ENCODE data around the gene UNKL.

UNKL gene

DNA sequence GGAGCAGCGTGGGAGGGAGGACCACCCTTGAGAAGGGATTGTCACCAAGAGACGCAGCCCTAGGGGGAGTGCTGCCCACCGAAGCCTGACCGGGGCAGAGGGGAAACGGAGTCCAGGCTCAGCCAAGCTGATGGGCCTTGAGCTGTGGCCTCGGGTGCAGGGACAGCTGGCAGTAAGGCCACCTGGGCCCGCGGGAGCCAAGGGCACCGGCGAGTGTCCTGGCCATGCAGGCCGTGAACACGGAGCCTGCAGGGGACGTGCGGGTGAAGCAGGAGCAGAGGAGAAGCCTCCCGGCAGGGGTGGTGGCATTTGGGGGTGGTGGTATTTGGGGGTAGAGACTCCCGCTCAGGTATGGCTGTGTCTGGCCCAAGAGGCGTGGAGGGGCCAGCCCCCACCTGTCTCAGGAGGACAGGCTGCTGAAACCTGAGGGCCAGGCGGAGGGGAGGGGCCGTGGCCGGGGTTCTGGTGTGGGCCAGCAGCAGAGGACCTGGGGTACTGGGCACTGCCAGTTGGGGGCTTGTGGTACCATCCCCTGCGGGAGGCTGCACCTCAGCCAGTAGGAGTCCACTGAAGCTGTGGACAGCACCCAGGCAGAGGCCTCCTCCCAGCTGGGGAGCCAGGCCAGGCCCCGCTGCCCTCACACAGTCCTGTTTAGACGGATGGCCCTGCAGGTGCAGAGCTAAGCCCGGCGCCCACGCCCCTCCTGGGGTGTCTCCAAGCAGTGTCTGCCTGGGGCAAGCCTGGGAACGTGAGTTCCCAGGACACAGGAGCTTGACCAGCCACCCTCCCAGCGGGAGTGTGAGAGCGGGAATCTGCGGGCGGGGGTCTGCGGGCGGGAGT, 58.2 kb downstream of the UNKL start:
- Histone ChIP-seq H3K4me1 (ENCODE audit: control insufficient read depth, insufficient read depth, low read length) (peaks cover 5% of the 10 kb centered on the region; the same call in 1 of the 2 replicates), H3K27ac (ENCODE audit: extremely low read depth, low read depth, low read length) (no peak overlapping the region), H3K4me3 (ENCODE audit: low read depth, low read length) (no peak overlapping the region), H3K9me3 (ENCODE audit: control insufficient read depth, insufficient read depth, low read depth, low read length) (no peaks in the 10 kb centered on the region), H3K36me3 (ENCODE audit: control insufficient read depth in 2 of 2, insufficient read depth in 1 of 2, low read length in 2 of 2) (peaks cover 6 to 22% of the 10 kb centered on the region in 2 experiments; a peak in 2 of 3 replicates)
- ChIA-PET POLR2A (no interaction called here), CTCF (no interaction called here)
- TF ChIP-seq REPIN1 (tag by site-specific recombination; IDR thresholded peaks at IDR 0.05; ENCODE audit: low read depth) (no peak), ZNF660 (tag by site-specific recombination; IDR thresholded peaks at IDR 0.05) (no peak), ZNF549 (tag by site-specific recombination; IDR thresholded peaks at IDR 0.05) (no peak), ZNF561 (tag by site-specific recombination; IDR thresholded peaks at IDR 0.05; ENCODE audit: borderline replicate concordance) (no peak)
- TF ChIP-seq, protein P1, sequence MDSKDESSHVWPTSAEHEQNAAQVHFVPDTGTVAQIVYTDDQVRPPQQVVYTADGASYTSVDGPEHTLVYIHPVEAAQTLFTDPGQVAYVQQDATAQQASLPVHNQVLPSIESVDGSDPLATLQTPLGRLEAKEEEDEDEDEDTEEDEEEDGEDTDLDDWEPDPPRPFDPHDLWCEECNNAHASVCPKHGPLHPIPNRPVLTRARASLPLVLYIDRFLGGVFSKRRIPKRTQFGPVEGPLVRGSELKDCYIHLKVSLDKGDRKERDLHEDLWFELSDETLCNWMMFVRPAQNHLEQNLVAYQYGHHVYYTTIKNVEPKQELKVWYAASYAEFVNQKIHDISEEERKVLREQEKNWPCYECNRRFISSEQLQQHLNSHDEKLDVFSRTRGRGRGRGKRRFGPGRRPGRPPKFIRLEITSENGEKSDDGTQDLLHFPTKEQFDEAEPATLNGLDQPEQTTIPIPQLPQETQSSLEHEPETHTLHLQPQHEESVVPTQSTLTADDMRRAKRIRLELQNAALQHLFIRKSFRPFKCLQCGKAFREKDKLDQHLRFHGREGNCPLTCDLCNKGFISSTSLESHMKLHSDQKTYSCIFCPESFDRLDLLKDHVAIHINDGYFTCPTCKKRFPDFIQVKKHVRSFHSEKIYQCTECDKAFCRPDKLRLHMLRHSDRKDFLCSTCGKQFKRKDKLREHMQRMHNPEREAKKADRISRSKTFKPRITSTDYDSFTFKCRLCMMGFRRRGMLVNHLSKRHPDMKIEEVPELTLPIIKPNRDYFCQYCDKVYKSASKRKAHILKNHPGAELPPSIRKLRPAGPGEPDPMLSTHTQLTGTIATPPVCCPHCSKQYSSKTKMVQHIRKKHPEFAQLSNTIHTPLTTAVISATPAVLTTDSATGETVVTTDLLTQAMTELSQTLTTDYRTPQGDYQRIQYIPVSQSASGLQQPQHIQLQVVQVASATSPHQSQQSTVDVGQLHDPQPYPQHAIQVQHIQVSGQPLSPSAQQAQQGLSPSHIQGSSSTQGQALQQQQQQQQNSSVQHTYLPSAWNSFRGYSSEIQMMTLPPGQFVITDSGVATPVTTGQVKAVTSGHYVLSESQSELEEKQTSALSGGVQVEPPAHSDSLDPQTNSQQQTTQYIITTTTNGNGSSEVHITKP (tag by site-specific recombination; IDR thresholded peaks at IDR 0.05): no peak

DNA sequence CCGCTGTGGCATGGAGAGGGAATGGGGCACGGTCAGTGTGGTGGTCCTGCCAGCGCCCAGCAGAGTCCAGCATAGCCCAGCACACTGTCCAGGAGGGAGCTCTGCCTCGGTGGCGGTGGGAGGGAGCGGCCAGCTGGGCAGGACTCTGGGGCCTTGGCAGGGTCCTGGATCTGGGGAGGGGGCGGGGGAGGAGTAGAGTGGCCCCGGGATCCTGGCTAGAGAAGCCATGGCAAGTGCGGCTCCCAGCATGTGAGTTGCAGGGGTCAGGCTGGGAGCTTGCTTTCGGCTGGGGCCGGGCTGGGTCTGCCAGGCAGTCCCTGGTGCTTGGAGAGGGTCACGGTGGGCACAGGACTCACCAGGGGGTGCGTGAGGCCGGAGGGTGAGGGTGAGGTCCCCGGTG, 58.9 kb downstream of the UNKL start:
- H3K4me1 ChIP-seq (ENCODE audit: control insufficient read depth, insufficient read depth, low read length): peaks cover 5% of the 10 kb centered on the region; the same call in 1 of the 2 replicates
- no peak overlapping the region for H3K4me3 ChIP-seq (ENCODE audit: low read depth, low read length)
- H3K27ac ChIP-seq (ENCODE audit: extremely low read depth, low read depth, low read length): no peak overlapping the region
- no peaks in the 10 kb centered on the region for H3K9me3 ChIP-seq (ENCODE audit: control insufficient read depth, insufficient read depth, low read depth, low read length)
- ChIA-PET CTCF (interaction anchor here (0.8 kb wide), 1 partner anchor 8 kb away, joined by 5 read pairs; no protein-coding TSS in a partner anchor), POLR2A (no interaction called here)
- H3K36me3 ChIP-seq (ENCODE audit: control insufficient read depth in 2 of 2, insufficient read depth in 1 of 2, low read length in 2 of 2): peaks cover 0 to 17% of the 10 kb centered on the region in 2 experiments; a peak in 2 of 3 replicates
- TF ChIP-seq ZNF394 (tag by site-specific recombination; IDR thresholded peaks at IDR 0.05; ENCODE audit: borderline replicate concordance) (no peak), PRDM1 (tag by site-specific recombination; IDR thresholded peaks at IDR 0.05) (no peak), MZF1 (tag by site-specific recombination; IDR thresholded peaks at IDR 0.05; ENCODE audit: borderline replicate concordance) (no peak), OVOL3 (tag by site-specific recombination; IDR thresholded peaks at IDR 0.05) (no peak), ZNF266 (tag by site-specific recombination; IDR thresholded peaks at IDR 0.05; ENCODE audit: low read depth) (no peak), ZNF2 (tag by site-specific recombination; IDR thresholded peaks at IDR 0.05) (no peak), ZNF473 (tag by site-specific recombination; IDR thresholded peaks at IDR 0.05) (no peak), ZNF707 (tag by site-specific recombination; IDR thresholded peaks at IDR 0.05) (no peak), ZNF366 (tag by site-specific recombination; conservative IDR thresholded peaks at IDR 0.05) (no peak), REPIN1 (tag by site-specific recombination; IDR thresholded peaks at IDR 0.05; ENCODE audit: low read depth) (no peak), HOXA7 (CRISPR knock-in tag; IDR thresholded peaks at IDR 0.05; ENCODE audit: borderline replicate concordance) (no peak), ZNF16 (tag by site-specific recombination; IDR thresholded peaks at IDR 0.05; ENCODE audit: low read depth) (no peak), SETDB1 (IDR thresholded peaks at IDR 0.05; ENCODE audit: insufficient read length, low read length) (no peak)
- TF ChIP-seq, protein P2, sequence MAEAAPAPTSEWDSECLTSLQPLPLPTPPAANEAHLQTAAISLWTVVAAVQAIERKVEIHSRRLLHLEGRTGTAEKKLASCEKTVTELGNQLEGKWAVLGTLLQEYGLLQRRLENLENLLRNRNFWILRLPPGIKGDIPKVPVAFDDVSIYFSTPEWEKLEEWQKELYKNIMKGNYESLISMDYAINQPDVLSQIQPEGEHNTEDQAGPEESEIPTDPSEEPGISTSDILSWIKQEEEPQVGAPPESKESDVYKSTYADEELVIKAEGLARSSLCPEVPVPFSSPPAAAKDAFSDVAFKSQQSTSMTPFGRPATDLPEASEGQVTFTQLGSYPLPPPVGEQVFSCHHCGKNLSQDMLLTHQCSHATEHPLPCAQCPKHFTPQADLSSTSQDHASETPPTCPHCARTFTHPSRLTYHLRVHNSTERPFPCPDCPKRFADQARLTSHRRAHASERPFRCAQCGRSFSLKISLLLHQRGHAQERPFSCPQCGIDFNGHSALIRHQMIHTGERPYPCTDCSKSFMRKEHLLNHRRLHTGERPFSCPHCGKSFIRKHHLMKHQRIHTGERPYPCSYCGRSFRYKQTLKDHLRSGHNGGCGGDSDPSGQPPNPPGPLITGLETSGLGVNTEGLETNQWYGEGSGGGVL (tag by site-specific recombination; IDR thresholded peaks at IDR 0.05): no peak
